Right lobe of liver (tissue), 4 donors: Measurements from ENCODE around the gene NBDY.

Experiments used
- CTCF ChIP-seq, 4 donors: fragments of 200-600 bp in 3 of 4; fragments of 450-650 bp in 1 of 4; IDR thresholded peaks; one replicate each; pipeline versions ENCODE4 v1.5.1 to v1.8.0; 2016 to 2022; ENCODE audit warnings: antibody characterized with exemption in 4 of 4, mild to moderate bottlenecking in 2 of 4
- POLR2A ChIP-seq: fragments of 450-650 bp; IDR thresholded peaks from one replicate; pipeline ENCODE4 v1.6.1; 2017; ENCODE audit warnings: antibody characterized with exemption, mild to moderate bottlenecking
- donor health status: DM: no; HTN: no; CAD: no.
- donor health status: DM: no; HTN: no; CAD: no.
- donor health status: DM: no; HTN: yes; CAD: no.

GRCh38 chrX:56860888-56861287, 131.8 kb downstream of the NBDY start:
- no peak for TF ChIP-seq CTCF (IDR thresholded peaks at IDR 0.05)
- TF ChIP-seq POLR2A = no peak
